SK-N-SH treated with all-trans-retinoic acid at 6 μM for 48 hours (cell line): ENCODE measurements around the gene LCNL1.
"Not testable (repeated sequence)": the region's sequence is repeated elsewhere in the genome, so short reads cannot be mapped to it uniquely, and the experiment has no call there.

Experiments used
- ATAC-seq: fragments of 200-7000 bp; cut with Tn5 transposase; 3 replicates; pipeline ENCODE4 v1.9.1; 2020; ENCODE audit warnings: mild to moderate bottlenecking, moderate library complexity
- ARNTL ChIP-seq: fragments of 450-650 bp; formaldehyde crosslinking; IDR thresholded peaks from 2 replicates; pipeline ENCODE4 v1.5.0; 2020; ENCODE audit warnings: low read depth, mild to moderate bottlenecking, moderate library complexity, borderline replicate concordance
- BACH2 ChIP-seq: fragments of 250-450 bp; sonication (Bioruptor Pico); IDR thresholded peaks from 2 replicates; pipeline ENCODE4 v1.9.0; 2021; ENCODE audit warnings: mild to moderate bottlenecking, borderline replicate concordance
- CSDC2 ChIP-seq: fragments of 250-450 bp; sonication (Bioruptor Pico); IDR thresholded peaks from 2 replicates; pipeline ENCODE4 v1.5.0; 2020; ENCODE audit warnings: mild to moderate bottlenecking, moderate library complexity
- ESRRG ChIP-seq: fragments of 250-450 bp; sonication (Bioruptor Pico); IDR thresholded peaks from 2 replicates; pipeline ENCODE4 v1.6.1; 2021; ENCODE audit warnings: mild to moderate bottlenecking
- GLIS3 ChIP-seq: fragments of 250-450 bp; sonication (Bioruptor Pico); IDR thresholded peaks from 2 replicates; pipeline ENCODE4 v1.5.0; 2020; ENCODE audit warnings: mild to moderate bottlenecking, moderate library complexity
- ISL1 ChIP-seq: fragments of 250-450 bp; sonication (Bioruptor Pico); IDR thresholded peaks from 2 replicates; pipeline ENCODE4 v2.1.2; 2022; ENCODE audit warnings: mild to moderate bottlenecking, moderate library complexity
- OSR1 ChIP-seq: fragments of 250-450 bp; sonication (Bioruptor Pico); IDR thresholded peaks from 2 replicates; pipeline ENCODE4 v1.8.0; 2022; ENCODE audit warnings: moderate library complexity, mild to moderate bottlenecking, inconsistent platforms
- PPARA ChIP-seq: fragments of 250-450 bp; sonication (Bioruptor Pico); IDR thresholded peaks from 2 replicates; pipeline ENCODE4 v1.5.0; 2020; ENCODE audit warnings: mild to moderate bottlenecking, borderline replicate concordance
- RARB ChIP-seq: fragments of 250-450 bp; sonication (Bioruptor Pico); IDR thresholded peaks from 2 replicates; pipeline ENCODE4 v1.8.0; 2021; ENCODE audit warnings: mild to moderate bottlenecking, moderate library complexity
- SNAI2 ChIP-seq: fragments of 250-450 bp; sonication (Bioruptor Pico); IDR thresholded peaks from 2 replicates; pipeline ENCODE4 v1.5.0; 2020; ENCODE audit warnings: mild to moderate bottlenecking, moderate library complexity
- TCF4 ChIP-seq: fragments of 250-450 bp; sonication (Bioruptor Pico); IDR thresholded peaks from 2 replicates; pipeline ENCODE4 v1.8.0; 2021; ENCODE audit warnings: mild to moderate bottlenecking, moderate library complexity, borderline replicate concordance
- ZC3H10 ChIP-seq: fragments of 250-450 bp; sonication (Bioruptor Pico); IDR thresholded peaks from 2 replicates; pipeline ENCODE4 v1.5.1; 2021; ENCODE audit warnings: mild to moderate bottlenecking, moderate library complexity
- ZFP3 ChIP-seq: fragments of 250-450 bp; sonication (Bioruptor Pico); IDR thresholded peaks from 2 replicates; pipeline ENCODE4 v1.5.0; 2020; ENCODE audit warnings: mild to moderate bottlenecking, moderate library complexity
- ZFP30 ChIP-seq: fragments of 450-650 bp; formaldehyde crosslinking; IDR thresholded peaks from 2 replicates; pipeline ENCODE4 v1.5.0; 2022; ENCODE audit warnings: mild to moderate bottlenecking, moderate library complexity
- ZNF70 ChIP-seq: fragments of 450-650 bp; formaldehyde crosslinking; IDR thresholded peaks from 2 replicates; pipeline ENCODE4 v1.5.0; 2020; ENCODE audit warnings: mild to moderate bottlenecking, moderate library complexity
- ZNF8 ChIP-seq: fragments of 450-650 bp; formaldehyde crosslinking; IDR thresholded peaks from 2 replicates; pipeline ENCODE4 v1.5.0; 2020; ENCODE audit warnings: mild to moderate bottlenecking, moderate library complexity
- TF ChIP-seq, protein P1 (sequence below): fragments of 250-450 bp; sonication (Bioruptor Pico); IDR thresholded peaks from 2 replicates; pipeline ENCODE4 v1.8.0; 2021; ENCODE audit warnings: low read depth, mild to moderate bottlenecking, moderate library complexity, borderline replicate concordance
- TF ChIP-seq, protein P2 (sequence below): fragments of 250-450 bp; sonication (Bioruptor Pico); IDR thresholded peaks from 2 replicates; pipeline ENCODE4 v1.8.0; 2020; ENCODE audit warnings: mild to moderate bottlenecking, moderate library complexity, borderline replicate concordance
- TF ChIP-seq, protein P3 (sequence below): fragments of 250-450 bp; sonication (Bioruptor Pico); IDR thresholded peaks from 2 replicates; pipeline ENCODE4 v1.5.1; 2021; ENCODE audit warnings: mild to moderate bottlenecking, moderate library complexity
- TF ChIP-seq, protein P4 (sequence below): fragments of 250-450 bp; sonication (Bioruptor Pico); IDR thresholded peaks from 2 replicates; pipeline ENCODE4 v1.5.0; 2020; ENCODE audit warnings: mild to moderate bottlenecking, moderate library complexity

The LCNL1 gene

DNA sequence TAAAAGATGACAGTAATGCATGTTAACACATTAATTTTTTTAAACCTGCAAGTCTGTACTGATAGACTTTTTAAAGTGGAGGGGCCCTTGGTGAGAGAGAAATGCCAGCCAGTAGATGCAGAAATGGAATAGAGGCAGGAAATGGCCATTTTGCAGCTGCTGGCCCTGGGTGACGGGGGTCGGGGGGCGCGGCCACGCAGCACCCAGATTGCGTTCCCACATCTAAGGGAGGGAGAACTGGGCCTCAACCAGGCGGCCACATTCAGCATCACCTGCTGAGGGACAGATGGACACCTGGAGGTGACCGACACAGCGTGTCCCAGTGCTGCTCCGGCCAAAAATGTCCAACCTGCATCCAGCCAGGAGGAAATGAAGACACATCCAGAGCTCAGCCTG is 19.9 kb downstream of the LCNL1 start:
- ATAC-seq: no peak
- TF ChIP-seq GLIS3 (CRISPR knock-in tag): no peak
- TF ChIP-seq, all 23 proteins: peak for 0

DNA sequence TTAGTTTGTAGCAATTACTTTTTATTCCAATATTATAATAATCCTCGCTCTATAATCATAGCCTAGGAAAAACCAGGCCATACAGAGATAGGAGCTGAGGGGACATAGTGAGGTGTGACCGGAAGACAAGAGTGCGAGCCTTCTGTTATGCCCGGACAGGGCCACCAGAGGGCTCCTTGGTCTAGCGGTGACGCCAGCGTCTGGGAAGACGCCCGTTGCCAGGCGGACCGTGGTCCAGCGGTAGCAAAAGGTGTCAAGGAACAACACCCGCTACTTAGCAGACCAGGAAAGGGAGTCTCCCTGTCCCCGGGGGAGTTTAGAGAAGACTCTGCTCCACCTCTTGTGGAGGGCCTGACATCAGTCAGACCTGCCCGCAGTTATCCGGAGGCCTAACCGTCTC is 21.5 kb downstream of the LCNL1 start:
- ATAC-seq: not testable (repeated sequence)

DNA sequence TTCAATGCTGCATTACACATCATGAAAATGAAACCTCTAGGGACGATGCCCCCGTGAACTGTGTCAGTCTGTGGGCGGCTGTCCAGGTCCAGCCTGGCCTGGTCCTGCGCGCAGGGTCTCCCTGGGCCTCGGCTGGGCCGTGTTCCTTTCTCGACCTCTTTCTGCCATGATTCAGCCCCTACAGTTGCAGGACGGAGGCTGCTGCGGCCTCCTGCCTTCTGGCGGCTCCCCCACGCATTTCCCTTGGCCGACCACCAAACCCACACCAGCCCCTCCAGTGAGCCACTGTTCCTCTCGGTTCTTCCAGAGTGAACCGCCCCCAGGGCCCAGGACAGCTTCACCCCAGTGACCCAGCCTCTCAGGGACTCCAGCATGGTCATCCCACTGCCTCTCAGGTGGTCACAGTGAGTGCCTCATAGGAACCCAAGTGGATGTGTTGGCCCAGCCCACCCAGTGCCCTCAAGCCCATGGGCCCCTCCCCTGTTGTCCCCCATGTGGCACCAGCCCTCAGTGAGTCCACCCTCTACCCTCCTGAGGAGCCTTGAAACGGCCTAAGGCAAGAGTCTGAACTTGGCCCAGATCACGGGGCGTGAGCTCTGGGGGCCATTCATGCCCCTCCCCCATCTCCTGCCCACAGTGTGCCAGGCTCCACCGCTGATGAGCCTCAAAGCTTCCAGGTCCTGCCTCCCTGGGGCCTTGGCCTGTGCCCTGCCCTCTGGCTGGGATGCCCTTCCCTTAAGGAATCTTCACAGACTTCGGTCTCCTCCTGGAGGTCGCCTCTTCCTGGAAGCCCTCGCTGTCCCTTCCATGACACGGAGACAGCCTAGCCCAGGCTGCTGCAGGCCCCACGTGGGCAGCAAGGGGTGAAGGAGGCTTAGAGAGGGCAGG is 23.6 kb downstream of the LCNL1 start:
- no peak for ATAC-seq
- TF ChIP-seq ZFP3 (CRISPR knock-in tag) (no peak), OSR1 (CRISPR knock-in tag) (no peak), ISL1 (CRISPR knock-in tag) (no peak), TCF4 (CRISPR knock-in tag) (no peak), SNAI2 (CRISPR knock-in tag) (no peak), RARB (CRISPR knock-in tag) (no peak), ZNF70 (CRISPR knock-in tag) (no peak)
- TF ChIP-seq, protein P1, sequence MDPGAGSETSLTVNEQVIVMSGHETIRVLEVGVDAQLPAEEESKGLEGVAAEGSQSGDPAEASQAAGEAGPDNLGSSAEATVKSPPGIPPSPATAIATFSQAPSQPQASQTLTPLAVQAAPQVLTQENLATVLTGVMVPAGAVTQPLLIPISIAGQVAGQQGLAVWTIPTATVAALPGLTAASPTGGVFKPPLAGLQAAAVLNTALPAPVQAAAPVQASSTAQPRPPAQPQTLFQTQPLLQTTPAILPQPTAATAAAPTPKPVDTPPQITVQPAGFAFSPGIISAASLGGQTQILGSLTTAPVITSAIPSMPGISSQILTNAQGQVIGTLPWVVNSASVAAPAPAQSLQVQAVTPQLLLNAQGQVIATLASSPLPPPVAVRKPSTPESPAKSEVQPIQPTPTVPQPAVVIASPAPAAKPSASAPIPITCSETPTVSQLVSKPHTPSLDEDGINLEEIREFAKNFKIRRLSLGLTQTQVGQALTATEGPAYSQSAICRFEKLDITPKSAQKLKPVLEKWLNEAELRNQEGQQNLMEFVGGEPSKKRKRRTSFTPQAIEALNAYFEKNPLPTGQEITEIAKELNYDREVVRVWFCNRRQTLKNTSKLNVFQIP (CRISPR knock-in tag): no peak
- TF ChIP-seq, all 23 proteins: peak for 0

DNA sequence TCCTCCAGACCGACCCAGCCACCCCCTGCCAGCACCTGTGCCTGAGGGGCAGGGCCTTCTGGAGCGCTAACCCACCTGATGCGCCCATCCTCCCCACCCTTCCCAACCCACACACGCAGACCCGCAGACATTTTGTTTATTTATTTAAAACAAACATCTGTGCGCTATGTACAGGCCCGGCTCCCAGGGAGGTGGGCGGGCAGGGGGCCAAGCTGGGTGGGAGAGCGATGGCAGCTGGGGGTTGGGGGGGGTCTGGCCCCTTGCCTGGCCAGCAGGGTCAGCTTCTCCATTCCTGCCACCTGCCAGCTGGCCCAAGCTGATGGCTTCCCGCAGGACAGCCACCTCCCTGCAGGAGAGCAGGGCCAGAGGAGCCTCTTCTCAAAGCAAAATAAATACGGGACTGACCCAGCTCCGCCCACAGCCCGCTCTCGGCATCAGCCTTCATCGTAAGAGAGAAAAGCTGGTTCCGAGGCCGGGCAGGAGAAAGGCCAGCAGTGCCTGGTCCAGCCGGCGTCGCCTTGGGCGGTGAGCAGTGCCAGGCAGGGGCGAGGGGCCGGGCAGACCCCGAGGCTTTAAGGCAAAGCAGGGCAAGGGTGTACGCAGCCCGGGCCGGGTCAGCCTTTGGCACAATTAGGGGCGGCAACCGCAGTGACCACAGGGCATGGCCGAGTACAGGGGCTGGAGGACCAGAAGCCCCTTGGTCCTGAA is 24.5 kb downstream of the LCNL1 start:
- ATAC-seq: no peak
- TF ChIP-seq ARNTL (CRISPR knock-in tag) (no peak), OSR1 (CRISPR knock-in tag) (no peak), ZFP3 (CRISPR knock-in tag) (no peak), SNAI2 (CRISPR knock-in tag) (no peak), ESRRG (CRISPR knock-in tag) (no peak), ZFP30 (CRISPR knock-in tag) (no peak), GLIS3 (CRISPR knock-in tag) (no peak), RARB (CRISPR knock-in tag) (no peak), ISL1 (CRISPR knock-in tag) (no peak), BACH2 (CRISPR knock-in tag) (no peak), ZNF8 (CRISPR knock-in tag) (no peak), PPARA (CRISPR knock-in tag) (no peak), ZC3H10 (CRISPR knock-in tag) (no peak)
- TF ChIP-seq, protein P1 (CRISPR knock-in tag): no peak
- TF ChIP-seq, protein P2, sequence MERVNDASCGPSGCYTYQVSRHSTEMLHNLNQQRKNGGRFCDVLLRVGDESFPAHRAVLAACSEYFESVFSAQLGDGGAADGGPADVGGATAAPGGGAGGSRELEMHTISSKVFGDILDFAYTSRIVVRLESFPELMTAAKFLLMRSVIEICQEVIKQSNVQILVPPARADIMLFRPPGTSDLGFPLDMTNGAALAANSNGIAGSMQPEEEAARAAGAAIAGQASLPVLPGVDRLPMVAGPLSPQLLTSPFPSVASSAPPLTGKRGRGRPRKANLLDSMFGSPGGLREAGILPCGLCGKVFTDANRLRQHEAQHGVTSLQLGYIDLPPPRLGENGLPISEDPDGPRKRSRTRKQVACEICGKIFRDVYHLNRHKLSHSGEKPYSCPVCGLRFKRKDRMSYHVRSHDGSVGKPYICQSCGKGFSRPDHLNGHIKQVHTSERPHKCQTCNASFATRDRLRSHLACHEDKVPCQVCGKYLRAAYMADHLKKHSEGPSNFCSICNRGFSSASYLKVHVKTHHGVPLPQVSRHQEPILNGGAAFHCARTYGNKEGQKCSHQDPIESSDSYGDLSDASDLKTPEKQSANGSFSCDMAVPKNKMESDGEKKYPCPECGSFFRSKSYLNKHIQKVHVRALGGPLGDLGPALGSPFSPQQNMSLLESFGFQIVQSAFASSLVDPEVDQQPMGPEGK: no peak

DNA sequence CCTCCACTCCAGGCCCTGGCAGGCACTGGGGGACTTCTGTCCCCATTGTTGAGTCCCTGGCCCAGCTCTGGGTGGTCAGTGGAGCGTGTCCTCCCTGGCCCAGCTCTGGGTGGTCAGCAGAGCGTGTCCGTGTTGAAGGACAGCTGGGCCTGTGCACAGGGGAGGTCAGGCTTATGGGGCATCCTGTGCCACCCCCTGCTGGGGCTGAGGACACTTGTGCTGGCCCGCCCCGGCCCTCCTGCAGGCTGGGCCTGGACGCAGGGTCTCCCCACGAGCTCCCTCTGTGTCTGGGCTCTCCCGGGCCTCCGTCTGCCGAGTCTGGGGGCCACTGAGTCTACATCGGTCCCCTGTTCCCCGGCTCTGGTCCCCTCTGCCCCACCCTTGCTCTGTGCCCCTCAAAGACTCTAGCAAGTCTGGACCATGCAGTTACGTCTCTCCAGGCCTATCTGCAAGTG is 25.1 kb downstream of the LCNL1 start:
- ATAC-seq: no peak; the same call in 2 of the 3 replicates
- no peak for TF ChIP-seq PPARA (CRISPR knock-in tag)
- no peak for TF ChIP-seq CSDC2 (CRISPR knock-in tag)
- TF ChIP-seq, protein P3, sequence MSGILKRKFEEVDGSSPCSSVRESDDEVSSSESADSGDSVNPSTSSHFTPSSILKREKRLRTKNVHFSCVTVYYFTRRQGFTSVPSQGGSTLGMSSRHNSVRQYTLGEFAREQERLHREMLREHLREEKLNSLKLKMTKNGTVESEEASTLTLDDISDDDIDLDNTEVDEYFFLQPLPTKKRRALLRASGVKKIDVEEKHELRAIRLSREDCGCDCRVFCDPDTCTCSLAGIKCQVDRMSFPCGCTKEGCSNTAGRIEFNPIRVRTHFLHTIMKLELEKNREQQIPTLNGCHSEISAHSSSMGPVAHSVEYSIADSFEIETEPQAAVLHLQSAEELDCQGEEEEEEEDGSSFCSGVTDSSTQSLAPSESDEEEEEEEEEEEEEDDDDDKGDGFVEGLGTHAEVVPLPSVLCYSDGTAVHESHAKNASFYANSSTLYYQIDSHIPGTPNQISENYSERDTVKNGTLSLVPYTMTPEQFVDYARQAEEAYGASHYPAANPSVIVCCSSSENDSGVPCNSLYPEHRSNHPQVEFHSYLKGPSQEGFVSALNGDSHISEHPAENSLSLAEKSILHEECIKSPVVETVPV: no peak
- no peak for TF ChIP-seq RARB (CRISPR knock-in tag)
- no peak for TF ChIP-seq GLIS3 (CRISPR knock-in tag)
- no peak for TF ChIP-seq TCF4 (CRISPR knock-in tag)
- TF ChIP-seq OSR1 (CRISPR knock-in tag): no peak
- no peak for TF ChIP-seq ZFP3 (CRISPR knock-in tag)
- TF ChIP-seq, protein P4, sequence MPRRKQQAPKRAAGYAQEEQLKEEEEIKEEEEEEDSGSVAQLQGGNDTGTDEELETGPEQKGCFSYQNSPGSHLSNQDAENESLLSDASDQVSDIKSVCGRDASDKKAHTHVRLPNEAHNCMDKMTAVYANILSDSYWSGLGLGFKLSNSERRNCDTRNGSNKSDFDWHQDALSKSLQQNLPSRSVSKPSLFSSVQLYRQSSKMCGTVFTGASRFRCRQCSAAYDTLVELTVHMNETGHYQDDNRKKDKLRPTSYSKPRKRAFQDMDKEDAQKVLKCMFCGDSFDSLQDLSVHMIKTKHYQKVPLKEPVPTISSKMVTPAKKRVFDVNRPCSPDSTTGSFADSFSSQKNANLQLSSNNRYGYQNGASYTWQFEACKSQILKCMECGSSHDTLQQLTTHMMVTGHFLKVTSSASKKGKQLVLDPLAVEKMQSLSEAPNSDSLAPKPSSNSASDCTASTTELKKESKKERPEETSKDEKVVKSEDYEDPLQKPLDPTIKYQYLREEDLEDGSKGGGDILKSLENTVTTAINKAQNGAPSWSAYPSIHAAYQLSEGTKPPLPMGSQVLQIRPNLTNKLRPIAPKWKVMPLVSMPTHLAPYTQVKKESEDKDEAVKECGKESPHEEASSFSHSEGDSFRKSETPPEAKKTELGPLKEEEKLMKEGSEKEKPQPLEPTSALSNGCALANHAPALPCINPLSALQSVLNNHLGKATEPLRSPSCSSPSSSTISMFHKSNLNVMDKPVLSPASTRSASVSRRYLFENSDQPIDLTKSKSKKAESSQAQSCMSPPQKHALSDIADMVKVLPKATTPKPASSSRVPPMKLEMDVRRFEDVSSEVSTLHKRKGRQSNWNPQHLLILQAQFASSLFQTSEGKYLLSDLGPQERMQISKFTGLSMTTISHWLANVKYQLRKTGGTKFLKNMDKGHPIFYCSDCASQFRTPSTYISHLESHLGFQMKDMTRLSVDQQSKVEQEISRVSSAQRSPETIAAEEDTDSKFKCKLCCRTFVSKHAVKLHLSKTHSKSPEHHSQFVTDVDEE (CRISPR knock-in tag): no peak
- TF ChIP-seq ISL1 (CRISPR knock-in tag): no peak
